Mucosa of descending colon (tissue), 3 donors: Measurements from ENCODE around the gene ATP5MC2. TPM values are rescaled to one million over a fixed set of nuclear protein-coding genes. Genes with fewer than 3 reads are reported as not detected.

Experiments used
- ATAC-seq: fragments of 200-7000 bp; cut with Tn5 transposase; one replicate; pipeline ENCODE4 v1.9.1; 2020; ENCODE audit warnings: mild to moderate bottlenecking, moderate library complexity
- DNase-seq, 3 donors: peaks; one replicate each; pipeline ENCODE4 v3.0.0-alpha.2; 2020
- H3K36me3 ChIP-seq: fragments of 200-600 bp; one replicate; pipeline ENCODE4 v1.8.0; 2021; ENCODE audit warnings: low read depth, mild to moderate bottlenecking
- H3K4me1 ChIP-seq: fragments of 200-600 bp; one replicate; pipeline ENCODE4 v1.8.0; 2021; ENCODE audit warnings: low read depth, mild to moderate bottlenecking
- H3K4me3 ChIP-seq: fragments of 200-600 bp; one replicate; pipeline ENCODE4 v1.8.0; 2021; ENCODE audit warnings: mild to moderate bottlenecking
- H3K9me3 ChIP-seq: fragments of 200-600 bp; one replicate; pipeline ENCODE4 v1.8.0; 2021; ENCODE audit warnings: mild to moderate bottlenecking
- CTCF ChIP-seq: fragments of 200-600 bp; IDR thresholded peaks from one replicate; pipeline ENCODE4 v1.8.0; 2022; ENCODE audit warnings: antibody characterized with exemption, mild to moderate bottlenecking
- intact Hi-C, 2 donors: fragments of 100-400 bp; cut with DNase I in 1 of 2; cut with micrococcal nuclease in 1 of 2; formaldehyde crosslinking; loops; one replicate each; pipeline versions ENCODE4 v1.11.0 to v1.11.1; 2022; cut with DNase I, micrococcal nuclease
- total RNA-seq, 3 donors: library from RNA; stranded (reverse); fragmentation: NEBNext Ultra II Directional in 2 of 3; extraction: Animal tissue kit (Norgen Biotek cat#: 25700) in 2 of 3; gene quantifications; one replicate each; pipeline versions ENCODE4 v1.2.1 to v1.2.4, GENCODE V29; 2021 to 2023
- donor health status: DM: no; HTN: no; CAD: no; lungs with moderate emphysema.
- donor health status: DM: no; HTN: no; CAD: no.
- donor health status: DM: no; HTN: yes; CAD: no.

ATP5MC2 gene
- total RNA-seq, 3 donors from 2014 or later = 328 to 354 (median 349) TPM

DNA sequence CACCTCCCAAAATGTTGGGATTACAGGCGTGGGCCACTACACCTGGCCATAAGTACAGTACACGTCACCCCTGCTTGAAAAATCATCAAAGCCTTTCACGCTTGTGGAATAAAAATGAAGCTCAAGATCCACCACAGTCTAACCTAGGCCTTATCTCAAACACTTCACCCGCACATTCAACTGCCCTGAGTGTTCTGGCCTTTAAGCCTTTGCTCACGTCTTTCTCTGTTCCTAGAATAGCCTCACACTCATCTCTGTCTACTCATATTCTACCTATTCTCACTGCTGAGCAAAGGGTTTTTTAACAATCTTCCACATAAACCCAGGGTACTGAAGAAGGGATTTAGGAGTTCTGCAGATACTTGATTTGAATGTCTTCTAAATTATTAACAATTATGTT is 41.4 kb upstream of the ATP5MC2 start:
- Histone ChIP-seq H3K4me3 (no peak overlapping the region), H3K36me3 (peaks cover 4% of the 10 kb centered on the region), H3K4me1 (no peaks in the 10 kb centered on the region), H3K9me3 (no peaks in the 10 kb centered on the region)
- ATAC-seq (no peak), DNase-seq (no peak)
- no peak for TF ChIP-seq CTCF
- intact Hi-C loops = no loop called here

- H3K36me3 ChIP-seq = no peaks in the 10 kb centered on the region
- intact Hi-C loops = no loop called here
- ATAC-seq = no peak
Measured at GRCh38 chr12:53714004-53714403, 38.1 kb upstream of the ATP5MC2 start.

GRCh38 chr12:53713516-53713915 is 37.6 kb upstream of the ATP5MC2 start:
- intact Hi-C loops = no loop called here
- DNase-seq (no peak), ATAC-seq (no peak)
- Histone ChIP-seq H3K36me3 (no peaks in the 10 kb centered on the region), H3K4me3 (no peak overlapping the region), H3K9me3 (no peaks in the 10 kb centered on the region), H3K4me1 (no peaks in the 10 kb centered on the region)
- no peak for TF ChIP-seq CTCF

More at GRCh38 chr12:53714004-53714403, 38.1 kb upstream of the ATP5MC2 start:
- Histone ChIP-seq H3K4me1 (no peaks in the 10 kb centered on the region), H3K4me3 (no peak overlapping the region), H3K9me3 (no peaks in the 10 kb centered on the region)
- no peak for DNase-seq
- no peak for TF ChIP-seq CTCF

DNA sequence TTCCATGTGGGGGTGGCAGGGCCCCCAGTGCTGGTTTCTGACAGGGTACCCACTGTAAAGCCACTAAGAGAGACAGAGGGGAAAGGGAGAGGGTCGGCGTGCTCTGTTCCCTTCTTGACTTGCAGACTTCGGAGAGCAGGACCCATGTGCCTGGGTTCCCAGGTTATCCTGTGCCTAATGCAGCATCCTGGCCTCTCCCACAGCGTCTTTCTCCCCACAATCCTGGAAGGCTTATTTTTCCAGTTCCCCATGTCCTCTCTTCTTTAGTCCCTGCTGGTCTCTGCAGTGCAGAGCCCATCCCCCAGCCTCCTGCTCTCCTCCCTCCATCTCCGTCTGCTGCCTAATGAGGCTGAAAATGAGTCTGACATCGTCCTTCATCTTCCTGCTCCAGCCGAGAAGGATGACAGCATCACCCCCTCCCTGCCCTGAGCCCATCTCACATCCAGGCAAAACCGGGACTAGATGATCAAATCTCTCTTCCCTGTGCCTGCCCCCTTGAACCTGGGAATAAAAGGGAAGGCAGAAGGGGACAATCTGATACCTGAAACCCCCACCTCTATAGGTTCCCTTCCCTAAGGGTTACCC is 36.3 kb upstream of the ATP5MC2 start:
- intact Hi-C loops = no loop called here
- ATAC-seq (no peak), DNase-seq (no peak)
- Histone ChIP-seq H3K4me3 (no peak overlapping the region), H3K9me3 (no peaks in the 10 kb centered on the region), H3K36me3 (no peaks in the 10 kb centered on the region), H3K4me1 (no peaks in the 10 kb centered on the region)
- no peak for TF ChIP-seq CTCF

GRCh38 chr12:53710091-53710490 is 34.2 kb upstream of the ATP5MC2 start:
- DNase-seq = no peak
- intact Hi-C loops = no loop called here
- Histone ChIP-seq H3K9me3 (no peaks in the 10 kb centered on the region), H3K36me3 (no peaks in the 10 kb centered on the region), H3K4me3 (no peak overlapping the region), H3K4me1 (no peaks in the 10 kb centered on the region)
- no peak for TF ChIP-seq CTCF
- no peak for ATAC-seq

- no peak for ATAC-seq
- DNase-seq = no peak
- intact Hi-C loops = no loop called here
- Histone ChIP-seq H3K9me3 (no peaks in the 10 kb centered on the region), H3K36me3 (no peaks in the 10 kb centered on the region), H3K4me1 (no peaks in the 10 kb centered on the region), H3K4me3 (no peak overlapping the region)
- TF ChIP-seq CTCF = no peak
Measured at GRCh38 chr12:53709671-53710070, 33.8 kb upstream of the ATP5MC2 start.
